ENCODE measurements around the gene RPTOR. TPM values are rescaled to one million over a fixed set of nuclear protein-coding genes. Genes with fewer than 3 reads are reported as not detected.

Gene RPTOR
- total RNA-seq, 3 donors from 2014 or later (not counting 1 experiment from before 2014, with no cell fraction given): 49.2 to 63.6 (median 55.4) TPM

GRCh38 chr17:80726558-80727408 lies 182.1 kb downstream of the RPTOR start:
- no peaks in the 10 kb centered on the region for H3K36me3 Mint-ChIP-seq
- intact Hi-C loops (cut with micrococcal nuclease): no loop called here
- Histone ChIP-seq H3K9me3 (ENCODE audit: control insufficient read depth, insufficient read depth, low read length) (no peaks in the 10 kb centered on the region), H3K27me3 (ENCODE audit: control insufficient read depth, insufficient read depth, low read length) (no peaks in the 10 kb centered on the region), H3K4me3 (ENCODE audit: low read length) (no peak overlapping the region), H3K27ac (ENCODE audit: low read length) (no peak overlapping the region), H3K4me1 (ENCODE audit: control insufficient read depth, insufficient read depth, low read length) (peaks cover 20% of the 10 kb centered on the region), H3K36me3 (ENCODE audit: control insufficient read depth, insufficient read depth, low read length) (no peaks in the 10 kb centered on the region)
- H3K4me3 Mint-ChIP-seq: peak overlapping the region; percentile 42
- no peak for ATAC-seq
- no peak for DNase-seq
- H3K9me3 Mint-ChIP-seq: no peaks in the 10 kb centered on the region
- 73% methylated on average over 42 of the region's 42 CpGs for WGBS (ENCODE audit: insufficient coverage)
- peaks cover 29 to 43% of the 10 kb centered on the region in 2 donors for H3K4me1 Mint-ChIP-seq
- no peak for TF ChIP-seq CTCF (IDR thresholded peaks at IDR 0.05)
- H3K27ac Mint-ChIP-seq: peak overlapping the region; percentile 25 to 35
- no peaks in the 10 kb centered on the region for H3K27me3 Mint-ChIP-seq (ENCODE audit: low read depth in 2 of 2)

GRCh38 chr17:80727409-80727755 lies 182.7 kb downstream of the RPTOR start:
- Histone ChIP-seq H3K36me3 (ENCODE audit: control insufficient read depth, insufficient read depth, low read length) (no peaks in the 10 kb centered on the region), H3K27ac (ENCODE audit: low read length) (no peak overlapping the region), H3K27me3 (ENCODE audit: control insufficient read depth, insufficient read depth, low read length) (no peaks in the 10 kb centered on the region), H3K9me3 (ENCODE audit: control insufficient read depth, insufficient read depth, low read length) (no peaks in the 10 kb centered on the region), H3K4me3 (ENCODE audit: low read length) (no peak overlapping the region), H3K4me1 (ENCODE audit: control insufficient read depth, insufficient read depth, low read length) (peaks cover 18% of the 10 kb centered on the region)
- DNase-seq: no peak
- ATAC-seq: no peak
- WGBS (ENCODE audit: insufficient coverage): 92% methylated on average over 13 of the region's 13 CpGs
- H3K27ac Mint-ChIP-seq: peak overlapping the region; percentile 25 to 35
- H3K36me3 Mint-ChIP-seq: no peaks in the 10 kb centered on the region
- no peaks in the 10 kb centered on the region for H3K27me3 Mint-ChIP-seq (ENCODE audit: low read depth in 2 of 2)
- TF ChIP-seq CTCF (IDR thresholded peaks at IDR 0.05): no peak
- intact Hi-C loops (cut with micrococcal nuclease): no loop called here
- peak overlapping the region; percentile 42 for H3K4me3 Mint-ChIP-seq
- no peaks in the 10 kb centered on the region for H3K9me3 Mint-ChIP-seq
- peaks cover 26 to 38% of the 10 kb centered on the region in 2 donors for H3K4me1 Mint-ChIP-seq

- no peaks in the 10 kb centered on the region for H3K27me3 ChIP-seq (ENCODE audit: control insufficient read depth, insufficient read depth, low read length)
- no peak overlapping the region for H3K4me3 Mint-ChIP-seq
- H3K36me3 ChIP-seq (ENCODE audit: control insufficient read depth, insufficient read depth, low read length): no peaks in the 10 kb centered on the region
- intact Hi-C loops (cut with micrococcal nuclease): no loop called here
- DNase-seq (no peak), ATAC-seq (no peak)
- peaks cover 18 to 30% of the 10 kb centered on the region in 2 donors for H3K4me1 Mint-ChIP-seq
- H3K9me3 Mint-ChIP-seq: no peaks in the 10 kb centered on the region
- no peaks in the 10 kb centered on the region for H3K36me3 Mint-ChIP-seq
- H3K27ac Mint-ChIP-seq: peak overlapping the region in 1 of 2 donors; percentile 23
- TF ChIP-seq CTCF (IDR thresholded peaks at IDR 0.05): no peak
- no peak overlapping the region for H3K27ac ChIP-seq (ENCODE audit: low read length)
- H3K9me3 ChIP-seq (ENCODE audit: control insufficient read depth, insufficient read depth, low read length): no peaks in the 10 kb centered on the region
- WGBS (ENCODE audit: insufficient coverage): 96% methylated on average over 6 of the region's 7 CpGs
- no peaks in the 10 kb centered on the region for H3K27me3 Mint-ChIP-seq (ENCODE audit: low read depth in 2 of 2)
- no peak overlapping the region for H3K4me3 ChIP-seq (ENCODE audit: low read length)
- peaks cover 18% of the 10 kb centered on the region for H3K4me1 ChIP-seq (ENCODE audit: control insufficient read depth, insufficient read depth, low read length)
Observed at GRCh38 chr17:80729016-80729415, 184.4 kb downstream of the RPTOR start.
